Thymus (tissue), 14 donors: ENCODE data around the gene CAPN14. TPM values are rescaled to one million over a fixed set of nuclear protein-coding genes. Genes with fewer than 3 reads are reported as not detected.

Experiments used
- DNase-seq, 9 donors: peaks; one replicate each; pipeline ENCODE4 v3.0.0-alpha.2; 2013; ENCODE audit warnings: low spot score in 9 of 9, low read depth in 6 of 9, missing footprints in 1 of 9
- H3K27ac ChIP-seq, 2 donors: one replicate each; pipeline ENCODE4 v1.5.1; 2013; ENCODE audit warnings: control low read depth in 1 of 2, low read depth in 1 of 2, low read length in 1 of 2, mild to moderate bottlenecking in 1 of 2, moderate library complexity in 1 of 2
- H3K27me3 ChIP-seq, 2 donors: one replicate each; pipeline ENCODE4 v1.5.1; 2013; ENCODE audit warnings: low read length in 1 of 2; ENCODE audit not compliant: control insufficient read depth in 2 of 2, insufficient read depth in 1 of 2
- H3K36me3 ChIP-seq, 2 donors: one replicate each; pipeline ENCODE4 v1.5.1; 2013; ENCODE audit warnings: low read length in 1 of 2, mild to moderate bottlenecking in 1 of 2, moderate library complexity in 1 of 2; ENCODE audit not compliant: control insufficient read depth in 2 of 2, insufficient read depth in 2 of 2
- H3K4me1 ChIP-seq, 2 donors: one replicate each; pipeline ENCODE4 v1.5.1; 2013; ENCODE audit warnings: low read length in 2 of 2; ENCODE audit not compliant: control insufficient read depth in 2 of 2, insufficient read depth in 2 of 2
- H3K4me3 ChIP-seq, 2 donors: one replicate each; pipeline ENCODE4 v1.5.1; 2013; ENCODE audit warnings: low read length in 2 of 2, control low read depth in 1 of 2, mild to moderate bottlenecking in 1 of 2
- H3K9me3 ChIP-seq, 2 donors: one replicate each; pipeline ENCODE4 v1.5.1; 2013; ENCODE audit warnings: low read length in 1 of 2, mild to moderate bottlenecking in 1 of 2; ENCODE audit not compliant: control insufficient read depth in 2 of 2, insufficient read depth in 1 of 2
- WGBS: extraction: QIAGEN DNeasy Blood & Tissue Kit; methylation state at CpG from one replicate; pipeline ENCODE4 v1.1.7; 2013; 5-methylcytosine and 5-hydroxymethylcytosine counted together
- long read RNA-seq, 10 donors: transcript quantifications; one replicate each; lab custom pipeline, GENCODE V29; 2026
- polyA plus RNA-seq: library from polyadenylated mRNA; stranded (reverse); fragments of 200-250 nt; gene quantifications from one replicate; pipeline ENCODE4 v1.2.3, GENCODE V29; 2013
- total RNA-seq: library from RNA; stranded (reverse); fragments of 120-200 nt; gene quantifications from one replicate; pipeline ENCODE4 v1.2.4, GENCODE V29; 2013
- donor health status: healthy.

CAPN14 gene, protein sequence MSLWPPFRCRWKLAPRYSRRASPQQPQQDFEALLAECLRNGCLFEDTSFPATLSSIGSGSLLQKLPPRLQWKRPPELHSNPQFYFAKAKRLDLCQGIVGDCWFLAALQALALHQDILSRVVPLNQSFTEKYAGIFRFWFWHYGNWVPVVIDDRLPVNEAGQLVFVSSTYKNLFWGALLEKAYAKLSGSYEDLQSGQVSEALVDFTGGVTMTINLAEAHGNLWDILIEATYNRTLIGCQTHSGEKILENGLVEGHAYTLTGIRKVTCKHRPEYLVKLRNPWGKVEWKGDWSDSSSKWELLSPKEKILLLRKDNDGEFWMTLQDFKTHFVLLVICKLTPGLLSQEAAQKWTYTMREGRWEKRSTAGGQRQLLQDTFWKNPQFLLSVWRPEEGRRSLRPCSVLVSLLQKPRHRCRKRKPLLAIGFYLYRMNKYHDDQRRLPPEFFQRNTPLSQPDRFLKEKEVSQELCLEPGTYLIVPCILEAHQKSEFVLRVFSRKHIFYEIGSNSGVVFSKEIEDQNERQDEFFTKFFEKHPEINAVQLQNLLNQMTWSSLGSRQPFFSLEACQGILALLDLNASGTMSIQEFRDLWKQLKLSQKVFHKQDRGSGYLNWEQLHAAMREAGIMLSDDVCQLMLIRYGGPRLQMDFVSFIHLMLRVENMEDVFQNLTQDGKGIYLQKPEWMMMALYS
- total RNA-seq: 0.52 TPM
- polyA plus RNA-seq: 0.62 TPM
- long read RNA-seq, donor 1: 0 reads
- long read RNA-seq, donor 2: 0 reads
- long read RNA-seq, donor 3: 0 reads
- long read RNA-seq, donor 4: 0 reads
- long read RNA-seq, donor 5: 0 reads
- long read RNA-seq, donor 6: 0 reads
- long read RNA-seq, donor 7: 0 reads
- long read RNA-seq, donor 8: 0 reads
- long read RNA-seq, donor 9: 0 reads
- long read RNA-seq, donor 10: 0 reads

DNA sequence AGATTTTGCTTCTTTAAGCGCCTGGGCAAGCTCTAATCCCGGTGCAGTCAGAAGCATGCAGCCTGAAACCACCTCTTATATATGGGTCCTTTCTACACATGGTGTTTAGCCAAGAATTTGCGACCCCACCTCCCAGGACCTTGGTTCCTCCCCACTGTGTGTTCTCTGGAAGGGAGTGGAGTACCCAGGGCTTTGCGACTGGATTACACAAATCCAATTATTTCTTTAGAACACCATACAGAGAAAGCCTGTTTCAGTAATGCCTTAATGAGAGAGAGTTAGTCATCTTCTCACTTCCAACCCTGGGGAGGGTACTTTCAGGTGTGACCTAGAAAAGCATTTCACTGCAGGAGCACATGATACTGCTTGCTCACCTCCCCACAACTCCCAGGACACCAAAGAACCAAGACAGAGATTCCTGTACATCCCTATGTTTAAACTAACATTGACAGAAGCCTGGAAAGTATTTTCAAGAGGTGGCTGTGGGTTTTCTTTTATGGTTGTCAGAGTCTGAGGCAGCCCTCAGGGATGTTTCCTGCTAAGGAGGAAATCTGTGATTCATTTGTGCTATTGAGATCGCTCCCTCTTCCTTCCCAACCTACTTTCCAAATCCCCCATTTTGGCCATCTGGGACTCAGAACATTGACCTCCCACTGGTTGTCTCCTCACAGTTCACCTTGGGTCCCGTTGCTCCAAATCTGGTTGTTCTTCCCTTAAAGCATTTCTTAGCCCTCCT, at the start of gene CAPN14:
Gene CAPN14 (minus strand): TSS at position 51 of the 736 bp plus-strand sequence. CDS start 12,068 bp downstream, outside the sequence.
- H3K4me1 ChIP-seq: peaks cover 4 to 50% of the 10 kb centered on the region in 2 donors
- H3K27me3 ChIP-seq: no peaks in the 10 kb centered on the region
- no peak within 1 kb of the TSS for H3K4me3 ChIP-seq
- no peaks in the 10 kb centered on the region for H3K36me3 ChIP-seq
- peak within 1 kb of the TSS in 1 of 2 donors; percentile 52 for H3K27ac ChIP-seq
- no peaks in the 10 kb centered on the region for H3K9me3 ChIP-seq
- DNase-seq: no peak
- 89% methylated on average over 6 of the region's 6 CpGs for WGBS

DNA sequence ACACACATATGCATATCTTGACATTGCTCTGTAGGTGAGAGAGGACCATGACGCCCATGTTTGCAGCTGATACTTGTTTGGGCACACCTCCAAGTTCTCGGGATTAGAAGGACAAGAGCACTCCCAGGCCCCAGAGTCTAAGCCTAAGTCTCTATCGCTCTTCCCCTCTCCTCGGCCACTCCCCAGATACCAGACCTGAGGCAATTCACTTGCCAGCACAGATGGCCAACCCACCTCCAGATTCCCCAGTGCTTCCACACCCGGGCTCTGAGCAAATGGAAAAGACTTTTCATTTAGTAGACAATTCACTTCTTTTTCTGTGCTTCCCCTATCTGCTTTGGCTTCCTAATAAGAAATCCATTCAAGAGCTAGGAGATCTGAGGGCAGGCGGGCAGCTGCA, 49.5 kb upstream of the CAPN14 start:
- Histone ChIP-seq H3K27ac (no peak overlapping the region), H3K27me3 (no peaks in the 10 kb centered on the region), H3K36me3 (no peaks in the 10 kb centered on the region), H3K4me3 (no peak overlapping the region), H3K9me3 (no peaks in the 10 kb centered on the region), H3K4me1 (no peaks in the 10 kb centered on the region)
- WGBS: 97% methylated on average over 6 of the region's 6 CpGs
- no peak for DNase-seq

DNA sequence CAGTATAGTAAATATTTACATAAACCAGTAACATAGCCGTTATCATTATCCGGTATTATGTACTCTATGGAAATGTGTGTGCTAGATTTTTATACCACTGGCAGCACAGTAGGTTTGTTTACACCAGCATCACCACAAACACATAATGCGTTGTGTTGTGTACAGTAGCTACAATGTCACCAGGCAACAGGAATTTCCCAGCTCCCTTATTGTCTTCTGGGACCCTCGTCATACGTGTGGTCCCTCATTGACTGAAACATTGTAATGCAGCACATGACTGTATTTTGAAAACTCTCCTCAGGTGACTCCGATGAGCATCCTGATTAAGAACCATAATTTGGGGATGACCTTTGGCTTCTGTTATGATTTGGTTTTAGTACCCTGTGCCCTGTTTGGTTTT, 47.9 kb upstream of the CAPN14 start:
- DNase-seq: no peak
- WGBS: 98% methylated on average over 6 of the region's 6 CpGs

DNA sequence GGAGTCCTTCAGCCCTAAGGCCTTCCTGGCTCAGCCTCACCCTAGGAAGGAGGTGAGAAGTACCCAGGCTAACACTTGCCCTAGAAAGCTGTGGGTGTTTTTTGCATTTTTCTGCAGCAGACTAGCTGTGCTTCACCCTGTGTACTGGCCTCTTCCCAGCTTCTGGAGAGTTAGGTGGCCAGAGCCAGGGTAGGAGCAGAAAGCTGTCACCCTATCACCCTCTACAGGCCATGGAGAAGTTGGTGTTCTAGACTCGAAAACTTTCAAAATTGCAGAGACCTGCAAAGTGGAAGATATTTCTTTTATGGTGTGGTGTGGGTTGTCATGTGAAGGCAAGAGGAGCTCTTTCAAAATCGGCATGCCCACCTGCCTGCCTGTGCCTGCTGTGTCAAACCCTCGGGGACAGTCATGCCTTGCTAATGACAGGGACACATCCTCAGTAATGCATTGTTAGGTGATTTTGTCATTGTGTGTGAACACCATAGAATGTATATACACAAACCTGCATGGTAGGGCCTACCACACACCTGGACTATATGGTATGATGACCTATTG, 46.4 kb upstream of the CAPN14 start:
- Histone ChIP-seq H3K9me3 (no peaks in the 10 kb centered on the region), H3K27me3 (no peaks in the 10 kb centered on the region), H3K4me1 (no peaks in the 10 kb centered on the region), H3K27ac (no peak overlapping the region), H3K4me3 (no peak overlapping the region), H3K36me3 (no peaks in the 10 kb centered on the region)
- WGBS: 96% methylated on average over 3 of the region's 3 CpGs
- no peak for DNase-seq

More for the DNA sequence above, 47.9 kb upstream of the CAPN14 start:
- Histone ChIP-seq H3K27ac (no peak overlapping the region), H3K36me3 (no peaks in the 10 kb centered on the region), H3K4me1 (no peaks in the 10 kb centered on the region), H3K27me3 (no peaks in the 10 kb centered on the region), H3K4me3 (no peak overlapping the region), H3K9me3 (no peaks in the 10 kb centered on the region)

DNA sequence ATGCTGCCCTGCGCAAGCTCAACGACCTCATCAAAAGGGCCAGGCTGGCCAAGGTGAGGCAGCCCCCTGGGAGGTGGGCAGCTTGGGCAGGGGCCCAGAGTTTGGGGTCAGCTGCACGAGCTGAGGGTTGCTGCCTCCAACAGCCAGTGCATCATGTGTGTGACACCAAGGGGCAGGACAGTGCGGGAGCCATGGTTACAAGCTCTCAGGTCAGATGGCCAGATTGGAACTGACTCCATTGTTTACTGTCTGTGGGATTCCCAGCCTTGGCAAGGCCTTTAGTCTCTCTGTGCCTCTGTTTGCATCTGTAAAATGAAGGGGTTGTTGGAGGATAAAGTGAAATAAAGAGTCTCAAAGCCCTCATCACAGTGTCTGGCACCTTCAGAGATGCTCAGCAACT, 43.6 kb upstream of the CAPN14 start:
- Histone ChIP-seq H3K9me3 (no peaks in the 10 kb centered on the region), H3K27me3 (no peaks in the 10 kb centered on the region), H3K4me3 (no peak overlapping the region), H3K27ac (no peak overlapping the region), H3K4me1 (peaks cover 0 to 2% of the 10 kb centered on the region in 2 donors), H3K36me3 (no peaks in the 10 kb centered on the region)
- WGBS: 97% methylated on average over 4 of the region's 4 CpGs
- no peak for DNase-seq

DNA sequence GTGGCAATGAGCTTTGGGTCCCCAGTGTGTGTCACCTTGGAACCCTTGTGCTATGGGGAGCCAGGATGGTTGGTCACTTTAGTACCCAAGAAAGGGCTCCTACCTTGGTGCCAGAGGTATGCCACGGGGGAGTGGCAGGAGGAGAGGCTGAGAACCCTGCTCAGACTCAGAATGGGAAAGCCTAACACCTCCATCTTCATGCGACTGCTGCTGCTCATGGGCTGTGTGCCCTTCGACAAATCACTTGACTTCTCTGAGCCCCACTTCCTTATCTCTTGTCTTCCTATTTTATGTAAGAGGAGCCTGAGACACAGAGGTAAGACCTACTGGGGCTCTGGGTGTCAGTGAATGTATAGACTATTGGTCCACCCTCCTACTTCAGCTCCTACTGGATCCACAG, 41.8 kb upstream of the CAPN14 start:
- Histone ChIP-seq H3K4me3 (no peak overlapping the region), H3K27ac (no peak overlapping the region), H3K4me1 (peaks cover 0 to 2% of the 10 kb centered on the region in 2 donors), H3K27me3 (no peaks in the 10 kb centered on the region), H3K9me3 (no peaks in the 10 kb centered on the region), H3K36me3 (no peaks in the 10 kb centered on the region)
- 97% methylated on average over 3 of the region's 3 CpGs for WGBS
- DNase-seq: no peak

DNA sequence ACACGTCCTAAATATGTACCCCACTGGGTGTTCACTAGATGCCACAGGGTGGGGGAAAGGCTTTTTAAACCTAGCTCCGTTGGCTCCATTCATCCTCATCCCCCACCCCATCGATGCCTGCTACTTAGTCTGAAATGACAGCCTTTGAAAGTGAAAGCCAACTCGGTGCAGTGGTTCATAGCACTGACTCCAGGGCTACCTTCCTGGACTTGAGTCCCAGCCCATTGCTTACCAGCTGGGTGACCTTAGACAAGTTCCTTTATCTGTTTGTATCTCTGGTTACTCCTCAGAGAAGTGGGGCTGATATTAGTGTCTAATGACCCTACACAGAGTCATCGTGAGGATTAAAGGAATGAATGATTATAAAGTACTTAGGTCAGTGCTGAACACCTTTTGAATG, 41.0 kb upstream of the CAPN14 start:
- no peak for DNase-seq
- Histone ChIP-seq H3K4me1 (peaks cover 0 to 2% of the 10 kb centered on the region in 2 donors), H3K4me3 (no peak overlapping the region), H3K9me3 (no peaks in the 10 kb centered on the region), H3K27ac (no peak overlapping the region), H3K36me3 (no peaks in the 10 kb centered on the region), H3K27me3 (no peaks in the 10 kb centered on the region)
- WGBS: 95% methylated on average over 5 of the region's 5 CpGs

DNA sequence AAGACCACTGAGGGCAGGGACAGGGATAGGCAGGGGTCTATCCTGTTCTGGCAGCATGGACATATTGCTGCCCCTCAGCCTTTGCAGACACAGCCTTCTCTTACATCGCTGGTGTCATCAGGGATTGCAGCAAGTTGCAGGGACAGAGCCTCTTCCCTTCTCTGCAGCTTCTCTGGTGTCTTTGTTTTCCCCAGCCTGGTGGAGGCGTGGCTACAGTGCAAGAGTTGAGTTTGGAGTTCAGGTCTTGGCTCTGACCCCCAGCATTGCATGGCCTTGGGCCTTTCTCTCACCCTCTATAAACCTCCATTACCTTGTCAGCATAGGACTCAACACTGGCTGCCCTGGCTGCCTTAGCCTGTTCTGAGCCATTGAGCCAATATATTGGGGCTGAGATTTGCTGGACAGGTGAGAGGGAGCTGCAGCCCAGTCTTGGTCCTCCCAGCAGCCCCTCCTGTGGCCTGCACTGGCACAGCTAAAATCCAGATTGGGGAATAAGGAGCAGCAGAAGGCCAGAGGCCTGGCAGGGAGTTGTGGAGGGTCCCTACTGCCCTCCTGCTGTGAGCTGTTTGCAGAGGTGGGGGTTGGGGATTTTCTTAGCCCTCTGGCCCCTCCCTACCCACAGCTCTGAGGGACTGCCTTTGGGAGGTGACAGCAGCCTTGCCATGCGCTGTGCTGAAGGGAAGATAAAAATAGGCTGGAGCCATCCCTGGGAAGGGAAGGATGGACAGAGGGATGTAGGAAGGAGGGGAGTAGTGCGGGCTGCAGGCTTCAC, 39.5 kb upstream of the CAPN14 start:
- Histone ChIP-seq H3K4me1 (peaks cover 0 to 2% of the 10 kb centered on the region in 2 donors), H3K27ac (no peak overlapping the region), H3K4me3 (no peak overlapping the region), H3K9me3 (no peaks in the 10 kb centered on the region), H3K27me3 (no peaks in the 10 kb centered on the region), H3K36me3 (no peaks in the 10 kb centered on the region)
- WGBS: 94% methylated on average over 4 of the region's 4 CpGs
- DNase-seq: no peak
